ENCODE results near the gene MYH11.

MYH11 gene

GRCh38 chr16:15781650-15782049 is 75.2 kb downstream of the MYH11 start:
- H3K27ac ChIP-seq: no peak overlapping the region
- no peak for TF ChIP-seq CTCF (IDR thresholded peaks at IDR 0.05)
- no peak for TF ChIP-seq ZFX (IDR thresholded peaks at IDR 0.05; ENCODE audit: borderline replicate concordance)

GRCh38 chr16:15780805-15781204 is 76.0 kb downstream of the MYH11 start:
- H3K27ac ChIP-seq: no peak overlapping the region

DNA sequence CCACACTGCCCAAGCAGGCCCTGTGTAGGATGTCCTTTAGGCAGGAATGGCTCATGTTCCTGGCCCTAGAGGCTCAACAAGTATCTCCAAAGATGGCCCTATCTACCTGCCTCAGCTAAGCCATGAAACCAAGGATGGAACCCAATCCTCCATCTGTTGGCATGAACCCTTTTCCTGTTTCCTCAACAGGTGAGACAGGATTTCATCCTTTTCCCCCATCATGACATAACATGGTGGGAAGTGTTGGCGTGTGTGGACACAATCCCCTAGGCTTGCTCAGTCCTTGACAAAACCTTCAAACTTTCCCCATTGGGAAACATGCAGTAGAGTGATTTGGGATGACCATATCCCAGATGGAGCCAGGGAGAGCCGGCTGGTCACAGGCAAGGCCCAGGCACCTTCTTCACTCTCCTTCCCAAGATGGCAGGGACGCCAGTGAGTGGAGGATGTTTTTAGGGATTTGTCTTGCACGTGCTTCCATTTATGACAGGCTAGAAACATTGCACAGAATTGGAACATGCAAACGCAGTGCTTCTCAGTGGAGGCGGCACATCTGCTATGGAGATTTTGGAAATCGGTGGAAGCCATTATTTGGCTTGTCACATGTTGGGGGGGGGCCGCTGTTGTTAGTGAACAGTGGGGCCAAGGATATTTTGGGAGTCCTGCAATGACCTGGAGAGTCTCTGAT is 77.0 kb downstream of the MYH11 start:
- no peak overlapping the region for H3K27ac ChIP-seq
- no peak for TF ChIP-seq ZFX (IDR thresholded peaks at IDR 0.05; ENCODE audit: borderline replicate concordance)
- TF ChIP-seq CTCF (IDR thresholded peaks at IDR 0.05): no peak

More at GRCh38 chr16:15780805-15781204, 76.0 kb downstream of the MYH11 start:
- TF ChIP-seq CTCF (IDR thresholded peaks at IDR 0.05) (no peak), ZFX (IDR thresholded peaks at IDR 0.05; ENCODE audit: borderline replicate concordance) (no peak)

- TF ChIP-seq ZFX (IDR thresholded peaks at IDR 0.05; ENCODE audit: borderline replicate concordance) (no peak), CTCF (IDR thresholded peaks at IDR 0.05) (no peak)
- H3K27ac ChIP-seq: no peak overlapping the region
Measured at GRCh38 chr16:15778999-15779614, 77.7 kb downstream of the MYH11 start.

- H3K27ac ChIP-seq: no peak overlapping the region
- TF ChIP-seq CTCF (IDR thresholded peaks at IDR 0.05): no peak
- no peak for TF ChIP-seq ZFX (IDR thresholded peaks at IDR 0.05; ENCODE audit: borderline replicate concordance)
Measured at GRCh38 chr16:15778204-15778743, 78.6 kb downstream of the MYH11 start.

- TF ChIP-seq ZFX (IDR thresholded peaks at IDR 0.05; ENCODE audit: borderline replicate concordance) (no peak), CTCF (IDR thresholded peaks at IDR 0.05) (peak; percentile 66)
- H3K27ac ChIP-seq: no peak overlapping the region
Measured at GRCh38 chr16:15777533-15778203, 79.2 kb downstream of the MYH11 start.
